ENCODE measurements around the gene PDZD7.

GRCh38 chr10:100998991-100999741, 31.8 kb downstream of the PDZD7 start:
- TF ChIP-seq POLR2A (IDR thresholded peaks at IDR 0.05), result peak; percentile 93 to 99
- TF ChIP-seq CTCF (IDR thresholded peaks at IDR 0.05), result peak; percentile 88 to 97 (median 94)
